ENCODE results near the gene CXXC5. TPM values are rescaled to one million over a fixed set of nuclear protein-coding genes. Genes with fewer than 3 reads are reported as not detected.

Gene CXXC5
- total and polyA plus RNA-seq, 2 of the 4 experiments (the other 2 are of a cell fraction), result 24.9 to 35.7 TPM

DNA sequence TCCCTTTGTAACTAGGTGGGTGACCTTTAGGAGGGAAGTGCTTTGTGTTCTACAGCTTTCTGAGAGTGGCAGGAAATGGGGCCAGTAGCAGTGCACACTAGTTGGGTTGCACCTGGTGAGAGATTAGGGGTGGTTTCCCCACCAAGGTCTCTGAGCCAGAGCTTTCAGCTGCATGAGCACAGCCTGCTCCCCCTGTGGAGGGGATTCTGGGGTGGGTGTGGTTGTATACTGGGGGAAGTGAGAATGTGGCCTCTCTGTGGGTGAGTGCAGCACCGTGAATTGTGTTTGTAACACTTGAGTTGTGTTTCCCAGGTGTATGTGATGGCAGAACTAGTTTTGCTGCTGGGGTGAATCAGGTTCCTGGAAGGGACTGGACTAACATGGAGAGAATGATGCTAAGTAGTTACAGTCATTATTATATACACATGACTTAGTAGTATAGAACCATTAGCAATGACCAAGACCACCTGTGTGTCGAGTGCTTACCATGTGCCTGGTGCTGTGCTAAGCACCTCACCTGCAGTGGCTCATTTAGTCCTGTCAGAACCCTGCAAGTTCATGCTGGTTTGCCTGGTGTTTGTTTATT, 11.8 kb upstream of the CXXC5 start:
- Histone ChIP-seq H4K5ac (ENCODE audit: low read depth, low read length) (no peak overlapping the region), H3K36me3 (ENCODE audit: control insufficient read depth, insufficient read depth, low read length) (no peaks in the 10 kb centered on the region), H3K9ac (ENCODE audit: low read depth, low read length) (no peak overlapping the region), H2AFZ (replicated peaks; ENCODE audit: low read length, poor library complexity) (peak overlapping the region; percentile 68), H2AK5ac (ENCODE audit: low read depth, low read length) (no peak overlapping the region), H3K56ac (ENCODE audit: extremely low read depth, insufficient read depth, low read length) (no peak overlapping the region), H3K27me3 (ENCODE audit: control insufficient read depth, insufficient read depth, low read length) (no peaks in the 10 kb centered on the region), H4K20me1 (ENCODE audit: insufficient read depth, low read length) (peaks cover 14% of the 10 kb centered on the region), H3K79me1 (ENCODE audit: low read depth in 1 of 2, low read length in 2 of 2) (peaks cover 4 to 43% of the 10 kb centered on the region in 2 experiments; a peak in 3 of 4 replicates), H3K9me3 (ENCODE audit: control insufficient read depth, insufficient read depth, low read length) (no peaks in the 10 kb centered on the region), H3K9me1 (ENCODE audit: insufficient read depth, low read length) (peaks cover 19% of the 10 kb centered on the region), H2BK15ac (ENCODE audit: low read depth, low read length) (no peak overlapping the region), H4K8ac (ENCODE audit: low read depth in 2 of 2, low read length in 2 of 2) (peak overlapping the region in 1 of 2 experiments; percentile 12; a peak in 1 of 4 replicates), H3K4me1 (ENCODE audit: control insufficient read depth, insufficient read depth, low read length) (peaks cover 23% of the 10 kb centered on the region), H3K23ac (ENCODE audit: low read depth, low read length) (no peak overlapping the region), H2BK20ac (ENCODE audit: low read depth, low read length) (0 out of 2 replicates have a peak overlapping the region, but pooled peaks have one; percentile 9), H3K27ac (ENCODE audit: insufficient read depth, low read length) (no peak overlapping the region), H2BK5ac (ENCODE audit: low read depth, low read length, poor library complexity, severe bottlenecking) (no peak overlapping the region), H3K4ac (ENCODE audit: low read depth, low read length) (peak overlapping the region; percentile 48), H2BK120ac (ENCODE audit: low read depth, low read length) (peak overlapping the region; percentile 45), H2AK9ac (replicated peaks; ENCODE audit: low read depth, low read length, poor library complexity) (peak overlapping the region; percentile 91), H4K91ac (ENCODE audit: insufficient read depth, low read depth, low read length) (peak overlapping the region; percentile 36; the same call in 1 of the 2 replicates), H3K14ac (replicated peaks; ENCODE audit: low read depth, low read length) (peak overlapping the region; percentile 31; the same call in 1 of the 2 replicates), H3K4me3 (ENCODE audit: insufficient read depth, low read depth, low read length) (no peak overlapping the region), H3K4me2 (ENCODE audit: low read depth, low read length) (no peak overlapping the region), H3K18ac (ENCODE audit: low read depth, low read length) (no peak overlapping the region)
- no CpG with 5 or more reads among the region's 2 CpGs for WGBS, 2 experiments (ENCODE audit: extremely low coverage in 2 of 2, insufficient read length in 1 of 2)
- ChIA-PET CTCF (interaction anchor here (1.6 to 6.7 kb wide), 5 partner anchors 9 to 130 kb away, joined by 4 to 59 read pairs (median 12); partner anchors contain the start of gene CXXC5), POLR2A (ENCODE audit: unreplicated experiment) (no interaction called here)
- intact Hi-C loops (cut with micrococcal nuclease) (loop anchor here (10.0 kb wide), 1 partner anchor 209 kb away; no protein-coding TSS in a partner anchor), in situ Hi-C loops (cut with MboI; ENCODE audit: low sequenced_read_pairs) (loop anchor here (25.0 kb wide), 1 partner anchor 476 kb away; the partner anchor contains the start of gene PURA), dilution Hi-C loops (cut with HindIII; ENCODE audit: low sequenced_read_pairs, unreplicated experiment) (loop anchor here (25.0 kb wide), 1 partner anchor 126 kb away; no protein-coding TSS in a partner anchor)
- TF ChIP-seq NFE2L2 (IDR thresholded peaks at IDR 0.05; ENCODE audit: low read depth, low read length), result no peak
- TF ChIP-seq CHD1 (IDR thresholded peaks at IDR 0.05; ENCODE audit: low read depth, low read length), result no peak
- no peak for TF ChIP-seq MAFK (IDR thresholded peaks at IDR 0.05; ENCODE audit: low read depth, low read length)
- no peak for TF ChIP-seq MAZ (IDR thresholded peaks at IDR 0.05; ENCODE audit: borderline replicate concordance, low read depth, low read length)
- no peak for TF ChIP-seq RCOR1 (IDR thresholded peaks at IDR 0.05; ENCODE audit: insufficient replicate concordance, low read length)
- no peak for TF ChIP-seq CEBPB (IDR thresholded peaks at IDR 0.05; ENCODE audit: low read depth, low read length)
- TF ChIP-seq, protein P1, sequence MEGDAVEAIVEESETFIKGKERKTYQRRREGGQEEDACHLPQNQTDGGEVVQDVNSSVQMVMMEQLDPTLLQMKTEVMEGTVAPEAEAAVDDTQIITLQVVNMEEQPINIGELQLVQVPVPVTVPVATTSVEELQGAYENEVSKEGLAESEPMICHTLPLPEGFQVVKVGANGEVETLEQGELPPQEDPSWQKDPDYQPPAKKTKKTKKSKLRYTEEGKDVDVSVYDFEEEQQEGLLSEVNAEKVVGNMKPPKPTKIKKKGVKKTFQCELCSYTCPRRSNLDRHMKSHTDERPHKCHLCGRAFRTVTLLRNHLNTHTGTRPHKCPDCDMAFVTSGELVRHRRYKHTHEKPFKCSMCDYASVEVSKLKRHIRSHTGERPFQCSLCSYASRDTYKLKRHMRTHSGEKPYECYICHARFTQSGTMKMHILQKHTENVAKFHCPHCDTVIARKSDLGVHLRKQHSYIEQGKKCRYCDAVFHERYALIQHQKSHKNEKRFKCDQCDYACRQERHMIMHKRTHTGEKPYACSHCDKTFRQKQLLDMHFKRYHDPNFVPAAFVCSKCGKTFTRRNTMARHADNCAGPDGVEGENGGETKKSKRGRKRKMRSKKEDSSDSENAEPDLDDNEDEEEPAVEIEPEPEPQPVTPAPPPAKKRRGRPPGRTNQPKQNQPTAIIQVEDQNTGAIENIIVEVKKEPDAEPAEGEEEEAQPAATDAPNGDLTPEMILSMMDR (conservative IDR thresholded peaks at IDR 0.05; ENCODE audit: low read depth, low read length), result no peak
- TF ChIP-seq SMC3 (IDR thresholded peaks at IDR 0.05; ENCODE audit: low read depth, low read length), result no peak
- TF ChIP-seq, protein P2, sequence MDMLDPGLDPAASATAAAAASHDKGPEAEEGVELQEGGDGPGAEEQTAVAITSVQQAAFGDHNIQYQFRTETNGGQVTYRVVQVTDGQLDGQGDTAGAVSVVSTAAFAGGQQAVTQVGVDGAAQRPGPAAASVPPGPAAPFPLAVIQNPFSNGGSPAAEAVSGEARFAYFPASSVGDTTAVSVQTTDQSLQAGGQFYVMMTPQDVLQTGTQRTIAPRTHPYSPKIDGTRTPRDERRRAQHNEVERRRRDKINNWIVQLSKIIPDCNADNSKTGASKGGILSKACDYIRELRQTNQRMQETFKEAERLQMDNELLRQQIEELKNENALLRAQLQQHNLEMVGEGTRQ (IDR thresholded peaks at IDR 0.05; ENCODE audit: low read depth, low read length), result no peak
- TF ChIP-seq FOS (IDR thresholded peaks at IDR 0.05; ENCODE audit: low read depth, low read length), result no peak
- no peak for TF ChIP-seq BHLHE40 (IDR thresholded peaks at IDR 0.05; ENCODE audit: low read depth, low read length)
- TF ChIP-seq, protein P3, sequence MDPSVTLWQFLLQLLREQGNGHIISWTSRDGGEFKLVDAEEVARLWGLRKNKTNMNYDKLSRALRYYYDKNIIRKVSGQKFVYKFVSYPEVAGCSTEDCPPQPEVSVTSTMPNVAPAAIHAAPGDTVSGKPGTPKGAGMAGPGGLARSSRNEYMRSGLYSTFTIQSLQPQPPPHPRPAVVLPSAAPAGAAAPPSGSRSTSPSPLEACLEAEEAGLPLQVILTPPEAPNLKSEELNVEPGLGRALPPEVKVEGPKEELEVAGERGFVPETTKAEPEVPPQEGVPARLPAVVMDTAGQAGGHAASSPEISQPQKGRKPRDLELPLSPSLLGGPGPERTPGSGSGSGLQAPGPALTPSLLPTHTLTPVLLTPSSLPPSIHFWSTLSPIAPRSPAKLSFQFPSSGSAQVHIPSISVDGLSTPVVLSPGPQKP (IDR thresholded peaks at IDR 0.05; ENCODE audit: borderline replicate concordance, low read depth, low read length), result no peak
- no peak for TF ChIP-seq POLR2A (IDR thresholded peaks at IDR 0.05; ENCODE audit: low read depth, low read length)
- no peak for TF ChIP-seq RFX5 (IDR thresholded peaks at IDR 0.05; ENCODE audit: low read depth, low read length)
- TF ChIP-seq MXI1 (IDR thresholded peaks at IDR 0.05; ENCODE audit: borderline replicate concordance, low read depth, low read length), result no peak
- ATAC-seq (ENCODE audit: low read depth), result no peak
- BruUV-seq (replicated peaks), result no TSS peak
- DNase-seq, result no peak

Data from IMR-90 (cell line).